C4-2B (cell line): ENCODE results near the gene DLG2.

Experiments
- ZFX ChIP-seq: fragments of 450-650 bp; IDR thresholded peaks from 2 replicates; pipeline ENCODE4 v1.6.1; 2017
- TF ChIP-seq, protein P1 (sequence below): fragments of 450-650 bp; conservative IDR thresholded peaks from 2 replicates; pipeline ENCODE4 v1.5.1; 2017; ENCODE audit warnings: mild to moderate bottlenecking

DNA sequence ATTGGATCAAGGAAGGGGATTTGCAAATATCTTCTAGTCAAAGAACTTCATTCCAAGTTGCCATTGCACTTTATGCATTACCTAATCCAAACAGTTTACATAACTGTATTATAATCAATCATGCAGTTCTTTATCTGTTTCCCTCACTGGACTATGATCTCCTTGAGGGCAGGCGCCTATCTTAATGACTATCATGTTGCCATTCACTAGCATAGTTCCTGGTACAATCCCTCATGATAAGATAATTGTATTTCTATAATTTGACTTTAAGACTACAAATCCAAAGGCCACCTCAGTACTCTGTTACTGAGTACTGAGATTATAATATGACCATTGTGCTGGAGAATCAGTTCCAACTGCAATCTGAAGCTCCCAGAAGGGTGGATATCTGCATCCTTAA lies 2062.3 kb downstream of the DLG2 start:
- TF ChIP-seq, protein P1, sequence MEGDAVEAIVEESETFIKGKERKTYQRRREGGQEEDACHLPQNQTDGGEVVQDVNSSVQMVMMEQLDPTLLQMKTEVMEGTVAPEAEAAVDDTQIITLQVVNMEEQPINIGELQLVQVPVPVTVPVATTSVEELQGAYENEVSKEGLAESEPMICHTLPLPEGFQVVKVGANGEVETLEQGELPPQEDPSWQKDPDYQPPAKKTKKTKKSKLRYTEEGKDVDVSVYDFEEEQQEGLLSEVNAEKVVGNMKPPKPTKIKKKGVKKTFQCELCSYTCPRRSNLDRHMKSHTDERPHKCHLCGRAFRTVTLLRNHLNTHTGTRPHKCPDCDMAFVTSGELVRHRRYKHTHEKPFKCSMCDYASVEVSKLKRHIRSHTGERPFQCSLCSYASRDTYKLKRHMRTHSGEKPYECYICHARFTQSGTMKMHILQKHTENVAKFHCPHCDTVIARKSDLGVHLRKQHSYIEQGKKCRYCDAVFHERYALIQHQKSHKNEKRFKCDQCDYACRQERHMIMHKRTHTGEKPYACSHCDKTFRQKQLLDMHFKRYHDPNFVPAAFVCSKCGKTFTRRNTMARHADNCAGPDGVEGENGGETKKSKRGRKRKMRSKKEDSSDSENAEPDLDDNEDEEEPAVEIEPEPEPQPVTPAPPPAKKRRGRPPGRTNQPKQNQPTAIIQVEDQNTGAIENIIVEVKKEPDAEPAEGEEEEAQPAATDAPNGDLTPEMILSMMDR, result no peak
- TF ChIP-seq ZFX, result no peak
